COLO668 (cell line): ENCODE measurements around the gene SLC22A9.
"Not testable (repeated sequence)": the region's sequence is repeated elsewhere in the genome, so short reads cannot be mapped to it uniquely, and the experiment has no call there.

Experiments used
- DNase-seq: peaks from one replicate; lab custom pipeline; 2025; ENCODE audit not compliant: unreplicated experiment; lab: John Stamatoyannopoulos, UW

Gene SLC22A9

GRCh38 chr11:63369165-63369970 lies at the start of gene SLC22A9:
TSS of gene SLC22A9 (plus strand) at chr11:63369785. CDS start at chr11:63370057, 272 bp downstream.
- DNase-seq = no peak

- no peak for DNase-seq
These were observed 47.9 kb upstream of the SLC22A9 start for GRCh38 chr11:63321723-63322122.

- DNase-seq = not testable (repeated sequence)
These were observed 34.5 kb upstream of the SLC22A9 start for GRCh38 chr11:63335089-63335488.

GRCh38 chr11:63337070-63337469 lies 32.5 kb upstream of the SLC22A9 start:
- no peak for DNase-seq

- no peak for DNase-seq
These were observed 26.5 kb upstream of the SLC22A9 start for GRCh38 chr11:63343130-63343529.

- no peak for DNase-seq
These were observed 17.4 kb upstream of the SLC22A9 start for GRCh38 chr11:63352144-63352543.

- no peak for DNase-seq
These were observed 7.3 kb upstream of the SLC22A9 start for GRCh38 chr11:63362196-63362793.

- DNase-seq = no peak
These were observed 495 bp downstream of the SLC22A9 start for GRCh38 chr11:63369971-63370588.

- DNase-seq = no peak
These were observed 1.8 kb downstream of the SLC22A9 start for GRCh38 chr11:63371396-63371795.

- no peak for DNase-seq
These were observed 5.8 kb downstream of the SLC22A9 start for GRCh38 chr11:63375434-63375833.

- no peak for DNase-seq
These were observed 10.5 kb downstream of the SLC22A9 start for GRCh38 chr11:63380130-63380529.

- DNase-seq = no peak
These were observed 26.1 kb downstream of the SLC22A9 start for GRCh38 chr11:63395697-63396096.

- DNase-seq = no peak
These were observed 34.8 kb downstream of the SLC22A9 start for GRCh38 chr11:63404161-63404935.

- DNase-seq = no peak
These were observed 35.5 kb downstream of the SLC22A9 start for GRCh38 chr11:63405114-63405513.

GRCh38 chr11:63406458-63406857 lies 36.9 kb downstream of the SLC22A9 start:
- no peak for DNase-seq

GRCh38 chr11:63417174-63417852 lies 47.7 kb downstream of the SLC22A9 start:
- no peak for DNase-seq

GRCh38 chr11:63427971-63428508 lies 58.5 kb downstream of the SLC22A9 start:
- no peak for DNase-seq

- DNase-seq = not testable (repeated sequence)
These were observed 61.1 kb downstream of the SLC22A9 start for GRCh38 chr11:63430731-63431130.

- not testable (repeated sequence) for DNase-seq
These were observed 65.8 kb downstream of the SLC22A9 start for GRCh38 chr11:63435351-63435750.

- not testable (repeated sequence) for DNase-seq
These were observed 66.2 kb downstream of the SLC22A9 start for GRCh38 chr11:63435831-63436230.
